DMS53 (cell line): ENCODE results near the gene ARPC1A.
"Not testable (repeated sequence)": the region's sequence is repeated elsewhere in the genome, so short reads cannot be mapped to it uniquely, and the experiment has no call there.

Experiments used
- DNase-seq: peaks from one replicate; lab custom pipeline; 2025; lab: John Stamatoyannopoulos, UW

Gene ARPC1A

DNA sequence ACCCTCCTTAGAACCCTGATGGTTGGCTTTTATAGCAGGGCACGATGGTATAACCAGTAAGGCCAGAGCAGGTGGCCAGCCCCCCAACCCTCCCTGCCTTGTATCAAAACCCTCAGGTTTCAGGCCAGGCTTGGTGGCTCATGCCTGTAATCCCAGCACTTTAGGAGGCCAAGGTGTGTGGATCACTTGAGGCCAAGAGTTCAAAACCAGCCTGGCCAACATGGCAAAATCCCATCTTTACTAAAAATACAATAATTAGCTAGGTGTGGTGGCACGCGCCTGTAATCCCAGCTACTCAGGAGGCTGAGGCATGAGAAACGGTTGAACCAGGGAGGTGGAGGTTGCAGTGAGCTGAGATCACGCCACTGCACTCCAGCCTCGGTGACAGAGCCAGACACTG, 3.0 kb upstream of the ARPC1A start:
- not testable (repeated sequence) for DNase-seq

DNA sequence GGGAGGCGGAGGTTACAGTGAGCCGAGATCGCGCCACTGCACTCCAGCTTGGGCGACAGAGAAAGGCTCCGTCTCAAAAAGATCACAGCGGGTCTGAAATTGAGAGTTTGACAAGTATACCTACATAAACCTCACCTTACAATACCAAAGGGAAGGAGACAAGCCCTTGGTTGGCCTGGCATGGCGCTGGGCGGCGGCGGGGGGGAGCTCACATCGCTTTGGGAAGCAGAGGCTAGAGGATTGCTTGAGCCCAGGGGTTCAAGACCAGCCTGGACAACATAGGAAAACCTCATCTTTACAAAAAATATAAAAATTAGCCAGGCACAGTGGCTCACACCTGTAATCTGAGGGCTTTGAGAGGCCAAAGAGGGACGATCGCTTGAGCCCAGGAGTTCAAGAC, 1.1 kb upstream of the ARPC1A start:
- no peak for DNase-seq

DNA sequence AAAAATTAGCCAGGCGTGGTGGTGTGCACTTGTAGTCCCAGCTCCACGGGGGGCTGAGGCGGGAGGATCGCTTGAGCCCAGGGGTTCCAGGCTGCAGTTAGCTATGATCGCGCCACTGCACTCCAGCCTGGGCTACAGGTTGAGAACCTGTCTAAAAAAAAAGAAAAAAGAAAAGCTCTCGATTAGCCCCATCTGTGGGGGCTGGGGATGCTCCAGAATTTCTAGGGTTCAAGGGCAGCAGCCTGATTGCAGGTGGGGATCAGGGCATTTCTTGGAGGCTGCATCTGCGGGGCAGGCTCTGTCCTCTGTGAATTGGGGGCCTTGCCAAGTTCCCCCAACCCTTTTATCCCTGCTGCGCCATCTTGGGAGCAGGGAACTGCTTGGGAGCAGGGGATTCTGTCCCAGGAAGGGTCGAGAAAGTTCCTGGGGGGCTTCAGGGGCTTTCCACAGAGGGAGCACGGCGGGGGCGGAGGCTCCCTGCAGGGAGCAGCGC, 651 bp upstream of the ARPC1A start:
- DNase-seq, result peak; percentile 53

DNA sequence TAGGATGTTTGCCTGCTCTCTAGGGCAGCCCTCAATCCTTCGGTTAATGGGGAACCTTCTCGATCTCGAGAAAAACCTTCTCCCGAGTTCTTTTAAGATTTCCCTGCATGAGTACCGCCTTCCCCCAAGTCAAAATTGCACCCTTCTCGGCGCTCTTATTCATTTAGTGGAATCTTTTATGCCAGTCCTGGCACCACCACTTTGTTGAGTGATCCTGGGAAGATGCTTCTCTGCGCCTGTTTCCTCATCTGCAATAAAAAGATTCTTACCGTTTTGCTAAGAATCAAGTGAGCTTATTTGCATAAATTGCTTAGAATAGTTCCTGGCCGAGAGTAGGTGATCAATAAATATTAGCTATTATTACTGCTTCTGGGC, 697 bp downstream of the ARPC1A start:
- peak; percentile 43 for DNase-seq

- DNase-seq, result peak; percentile 50
These were observed 4.7 kb downstream of the ARPC1A start for GRCh38 chr7:99330314-99330961.

GRCh38 chr7:99331002-99331401, 5.3 kb downstream of the ARPC1A start:
- DNase-seq, result no peak

DNA sequence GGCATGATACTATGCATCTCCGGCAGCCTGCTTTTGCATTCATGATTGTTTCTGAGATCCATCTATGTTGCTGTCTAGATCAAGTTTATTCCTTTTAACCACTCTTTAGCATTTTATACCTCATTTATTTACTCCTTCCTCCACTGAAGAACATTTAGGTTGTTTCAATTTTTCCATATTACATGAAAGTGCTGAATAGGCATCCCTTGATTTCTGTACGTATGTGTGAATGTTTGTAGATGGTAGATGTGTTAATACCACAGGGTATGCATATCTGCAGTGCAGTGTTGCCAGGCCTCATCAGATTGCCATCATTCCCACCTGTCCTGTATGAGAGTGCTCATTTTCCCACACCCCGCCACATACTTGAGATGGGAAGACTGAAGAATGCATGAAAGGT, 13.9 kb downstream of the ARPC1A start:
- DNase-seq, result no peak

- no peak for DNase-seq
These were observed 15.0 kb downstream of the ARPC1A start for GRCh38 chr7:99340659-99341058.

DNA sequence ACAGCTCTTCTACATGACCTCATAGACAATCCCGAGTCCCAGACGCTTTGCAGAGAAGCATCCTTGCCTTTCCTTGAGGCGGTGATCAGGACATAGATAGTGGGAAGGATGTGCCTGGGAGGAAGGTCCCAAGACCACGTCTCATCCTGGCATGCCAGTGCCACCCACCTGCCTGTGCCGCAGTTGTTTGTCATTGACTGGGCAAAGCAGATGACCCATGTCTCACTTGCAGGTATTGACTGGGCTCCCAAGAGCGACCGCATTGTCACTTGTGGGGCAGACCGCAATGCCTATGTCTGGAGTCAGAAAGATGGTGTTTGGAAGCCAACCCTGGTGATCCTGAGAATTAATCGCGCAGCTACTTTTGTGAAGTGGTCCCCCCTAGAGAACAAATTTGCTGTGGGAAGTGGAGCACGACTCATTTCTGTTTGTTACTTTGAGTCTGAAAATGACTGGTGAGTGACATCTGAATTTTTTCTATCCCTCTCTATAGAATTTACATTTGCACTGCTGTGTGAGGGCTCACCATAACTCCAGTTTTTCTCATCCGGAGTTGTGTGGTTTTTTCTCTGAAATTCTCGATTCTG, 18.5 kb downstream of the ARPC1A start:
- DNase-seq, result no peak

DNA sequence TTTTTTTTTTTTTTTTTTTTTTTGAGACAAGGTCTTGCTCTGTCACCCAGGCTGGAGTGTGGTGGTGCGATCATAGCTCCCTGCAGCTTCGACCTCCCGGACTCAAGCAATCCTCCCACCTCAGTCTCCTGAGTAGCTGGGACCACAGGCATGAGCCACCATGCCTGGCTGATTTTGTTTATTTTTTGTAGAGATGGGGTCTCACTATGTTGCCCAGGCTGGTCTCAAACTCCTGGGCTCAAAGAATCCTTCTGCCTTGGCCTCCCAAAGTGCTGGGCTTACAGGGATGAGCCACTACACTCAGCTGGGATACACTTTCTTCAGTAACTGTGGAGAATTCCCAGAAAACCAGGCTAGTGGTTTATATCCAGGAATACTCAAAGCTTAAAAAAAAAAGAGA, 24.9 kb downstream of the ARPC1A start:
- not testable (repeated sequence) for DNase-seq

DNA sequence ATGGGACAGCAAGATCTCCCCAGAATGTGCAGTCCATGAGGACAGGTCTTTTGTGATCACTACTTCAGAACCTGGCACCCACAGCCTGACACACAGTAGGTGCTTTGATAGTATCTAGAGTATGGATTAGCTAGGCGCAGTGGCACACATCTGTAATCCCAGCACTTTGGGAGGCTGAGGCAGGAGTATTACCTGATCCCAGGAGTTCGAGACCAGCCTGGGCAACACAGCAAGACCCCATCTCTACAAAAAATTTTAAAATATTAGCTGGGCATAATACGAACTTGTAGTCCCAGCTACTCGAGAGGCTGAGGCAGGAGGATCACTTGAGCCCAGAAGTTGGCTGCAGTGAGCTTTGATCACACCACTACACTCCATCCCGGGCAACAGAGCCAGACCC, 26.5 kb downstream of the ARPC1A start:
- no peak for DNase-seq

GRCh38 chr7:99355098-99355497, 29.4 kb downstream of the ARPC1A start:
- no peak for DNase-seq

GRCh38 chr7:99357701-99358490, 32.2 kb downstream of the ARPC1A start:
- DNase-seq, result no peak

- DNase-seq, result not testable (repeated sequence)
These were observed 32.8 kb downstream of the ARPC1A start for GRCh38 chr7:99358521-99358920.

GRCh38 chr7:99359465-99360154, 33.9 kb downstream of the ARPC1A start:
- DNase-seq, result no peak

DNA sequence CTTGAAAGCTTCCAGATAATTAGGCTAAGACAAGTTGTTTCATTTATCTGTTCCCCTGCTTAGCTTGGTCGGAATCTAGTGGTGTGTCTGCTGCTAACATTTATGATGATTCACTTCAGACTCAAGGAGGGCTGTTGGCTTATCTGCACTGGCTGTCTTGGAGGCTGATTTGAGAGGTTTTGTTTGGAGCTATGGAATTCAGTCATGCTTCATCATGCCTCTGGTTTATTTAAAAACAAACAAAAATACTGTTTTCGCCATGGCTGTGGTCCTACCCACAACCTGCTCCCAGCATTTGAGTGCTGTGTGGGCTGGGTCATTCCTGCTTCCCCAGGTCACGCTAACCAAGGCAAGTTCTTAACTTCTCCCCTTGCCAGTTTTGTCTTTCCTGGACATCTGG, 37.1 kb downstream of the ARPC1A start:
- DNase-seq, result no peak

DNA sequence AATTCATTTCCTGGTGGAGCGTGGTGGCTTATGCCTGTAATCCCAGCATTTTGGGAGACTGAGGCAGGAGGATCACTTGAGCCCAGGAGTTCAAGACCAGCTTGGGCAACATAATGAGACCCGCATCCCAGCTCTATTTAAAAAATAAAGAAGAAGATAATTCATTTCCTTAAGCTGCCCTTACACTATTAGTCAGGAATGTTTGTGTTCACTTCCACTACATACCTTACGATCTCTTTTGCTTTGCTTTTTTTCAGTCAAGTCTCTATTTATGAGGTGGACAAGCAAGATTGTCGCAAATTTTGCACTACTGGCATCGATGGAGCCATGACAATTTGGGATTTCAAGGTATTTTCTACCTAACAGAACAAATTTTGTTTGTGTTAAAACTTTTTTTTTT, 37.6 kb downstream of the ARPC1A start:
- no peak for DNase-seq

DNA sequence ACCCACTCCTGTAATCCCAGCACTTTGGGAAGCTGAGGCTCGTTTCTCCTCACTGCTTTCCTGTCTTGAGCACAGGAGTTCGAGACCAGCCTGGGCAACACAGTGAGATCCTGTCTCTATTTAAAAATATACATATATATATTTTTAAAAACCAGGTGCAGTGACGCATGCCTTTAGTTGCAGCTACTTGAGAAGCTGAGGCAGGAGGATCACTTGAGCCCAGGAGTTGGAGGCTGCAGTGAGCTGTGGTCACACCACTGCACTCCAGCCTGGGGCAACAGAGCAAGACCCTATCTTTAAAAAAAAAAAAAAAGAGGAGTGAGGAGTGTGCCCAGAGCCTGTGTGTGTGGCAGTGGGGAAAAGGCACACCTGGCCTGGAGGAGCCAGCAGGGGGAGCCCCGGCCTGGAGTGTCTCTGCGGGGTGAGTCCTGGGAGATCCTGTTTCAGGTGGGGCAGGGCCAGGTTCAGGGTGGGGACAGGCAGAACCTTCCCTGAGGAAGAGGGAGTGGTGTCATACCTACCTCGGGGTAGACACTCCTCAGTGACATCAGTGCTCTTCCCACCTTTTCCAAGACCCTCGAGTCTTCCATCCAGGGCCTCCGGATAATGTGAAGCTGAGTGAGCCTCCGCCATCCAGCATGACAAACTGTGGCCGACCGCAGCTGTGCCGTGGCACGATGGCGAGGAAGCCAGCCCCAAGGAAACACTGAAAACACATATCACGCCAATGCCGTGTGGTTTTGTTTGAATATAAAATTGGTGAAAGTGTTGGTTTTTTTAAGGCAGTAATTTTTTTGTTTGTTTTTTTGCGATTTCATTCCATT, 39.8 kb downstream of the ARPC1A start:
- DNase-seq, result peak; percentile 72

DNA sequence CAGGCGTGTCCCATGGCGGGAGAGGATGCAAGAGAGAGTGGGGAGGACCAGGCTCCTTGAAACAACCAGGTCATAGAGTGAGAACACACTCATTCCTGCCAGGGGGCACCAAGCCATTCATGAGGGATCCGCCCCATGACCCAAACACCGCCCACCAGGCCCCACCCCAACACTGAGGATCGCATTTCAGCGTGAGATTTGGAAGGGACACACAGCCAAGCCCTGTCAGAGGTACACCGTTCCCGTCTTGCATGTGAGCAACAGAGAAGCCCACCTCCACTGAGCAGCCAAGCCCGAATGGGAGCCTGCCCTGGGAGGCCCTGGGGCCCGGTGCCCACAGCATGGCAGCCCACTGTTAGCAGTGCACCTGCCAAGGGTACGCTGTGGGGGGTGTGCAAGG, 40.9 kb downstream of the ARPC1A start:
- no peak for DNase-seq

DNA sequence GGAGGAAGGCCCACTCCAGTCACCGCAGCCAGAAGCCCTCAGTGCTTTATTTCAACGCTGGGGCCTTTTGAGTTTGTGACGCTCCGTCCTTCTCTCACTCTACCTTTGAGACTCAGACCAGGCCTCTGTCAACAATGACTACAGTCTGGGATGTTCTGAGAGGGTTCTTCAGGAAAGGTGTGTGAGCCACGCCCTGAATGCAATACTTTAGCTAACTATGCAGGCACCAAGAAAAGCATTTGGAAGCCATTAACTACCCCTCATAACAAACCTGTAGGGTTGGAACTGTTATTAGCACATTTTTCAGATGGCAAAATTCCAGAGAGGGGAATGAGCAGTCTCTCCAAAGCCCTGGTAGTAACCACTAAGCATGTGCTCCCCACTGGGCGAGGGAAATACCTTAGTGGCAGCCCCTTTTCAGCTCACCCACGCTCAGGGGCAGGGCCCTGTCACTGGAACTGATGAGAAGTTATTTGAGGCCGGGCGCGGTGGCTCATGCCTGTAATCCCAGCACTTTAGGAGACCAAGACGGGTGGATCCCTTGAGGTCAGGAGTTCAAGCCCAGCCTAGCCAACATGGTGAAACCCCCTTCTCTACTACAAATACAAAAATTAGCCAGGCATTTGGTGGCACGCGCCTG, 43.2 kb downstream of the ARPC1A start:
- DNase-seq, result no peak

- no peak for DNase-seq
These were observed 44.2 kb downstream of the ARPC1A start for GRCh38 chr7:99369767-99370391.
